ENCODE data around the gene CNTN4. TPM values are rescaled to one million over a fixed set of nuclear protein-coding genes. Genes with fewer than 3 reads are reported as not detected.

The CNTN4 gene
- polyA plus RNA-seq, 5 donors, result 7.1 to 12.3 (median 8.3) TPM

DNA sequence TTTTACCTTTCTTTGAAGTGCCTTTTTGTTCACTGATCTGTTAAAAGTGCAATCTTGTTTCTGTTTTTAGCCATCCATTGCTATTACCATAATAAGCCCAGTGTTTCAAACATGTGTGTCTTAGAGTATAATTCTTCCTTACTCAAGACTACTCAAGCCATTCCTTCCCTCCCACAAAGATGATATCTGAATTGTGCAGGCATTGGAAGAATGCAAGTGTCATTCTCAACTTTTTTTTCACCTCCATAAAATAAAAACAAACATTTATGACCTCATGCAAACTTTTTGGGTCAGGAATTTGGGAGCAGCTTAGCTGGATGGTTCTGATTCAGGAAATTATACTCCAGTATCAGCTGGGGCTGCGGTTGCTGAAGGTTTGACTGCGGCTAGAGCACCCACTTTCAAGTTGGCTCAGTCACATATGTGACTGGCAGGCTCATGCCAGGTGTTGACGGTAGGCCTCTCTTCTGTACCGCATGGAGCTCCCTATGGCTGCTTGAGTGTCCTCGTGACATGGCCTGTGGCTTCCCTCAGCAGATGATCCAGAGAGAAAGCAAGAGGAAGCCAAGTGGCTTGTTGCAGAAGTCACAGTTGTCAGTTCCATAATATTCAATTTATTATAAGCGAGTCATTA lies 490.8 kb downstream of the CNTN4 start:
- no peak for DNase-seq

DNA sequence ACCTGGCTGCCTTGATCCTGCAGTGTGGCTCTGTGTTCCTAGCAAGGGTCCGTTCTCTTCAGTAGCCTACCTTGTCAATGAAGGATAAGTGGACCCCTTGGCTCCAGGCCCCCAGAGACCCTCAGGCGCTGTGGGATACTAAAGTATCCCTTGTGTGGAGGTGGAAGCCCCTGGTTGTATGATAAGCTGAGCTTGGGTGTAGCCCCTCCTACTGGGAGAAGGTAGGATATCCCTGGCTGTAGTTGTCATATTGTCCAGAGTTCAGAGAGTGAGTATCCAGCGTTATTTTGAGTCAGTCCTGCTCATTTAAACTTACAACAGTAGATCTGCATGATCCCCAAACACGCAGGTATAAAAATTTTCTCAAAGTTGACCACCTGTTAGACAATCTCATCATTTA lies 496.8 kb downstream of the CNTN4 start:
- DNase-seq, result no peak

DNA sequence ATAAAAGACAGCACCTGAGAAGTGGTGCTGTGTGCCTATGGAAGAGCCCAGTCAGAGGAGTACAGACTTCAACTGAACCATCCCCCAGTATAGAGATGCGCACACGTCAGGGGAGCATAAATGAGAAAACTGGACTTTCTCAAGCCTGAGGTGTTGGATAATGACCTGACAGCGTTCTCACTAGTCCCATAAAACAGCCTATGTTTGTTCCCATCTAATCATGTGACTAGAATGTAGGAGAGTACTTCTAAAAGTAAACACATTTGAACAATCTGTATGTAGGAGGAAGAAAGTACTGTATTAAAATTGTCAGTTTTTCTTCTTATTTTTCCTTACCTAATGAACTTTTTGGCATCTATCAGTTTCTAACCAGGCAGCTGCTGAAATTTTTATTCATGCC lies 498.9 kb downstream of the CNTN4 start:
- DNase-seq, result no peak

DNA sequence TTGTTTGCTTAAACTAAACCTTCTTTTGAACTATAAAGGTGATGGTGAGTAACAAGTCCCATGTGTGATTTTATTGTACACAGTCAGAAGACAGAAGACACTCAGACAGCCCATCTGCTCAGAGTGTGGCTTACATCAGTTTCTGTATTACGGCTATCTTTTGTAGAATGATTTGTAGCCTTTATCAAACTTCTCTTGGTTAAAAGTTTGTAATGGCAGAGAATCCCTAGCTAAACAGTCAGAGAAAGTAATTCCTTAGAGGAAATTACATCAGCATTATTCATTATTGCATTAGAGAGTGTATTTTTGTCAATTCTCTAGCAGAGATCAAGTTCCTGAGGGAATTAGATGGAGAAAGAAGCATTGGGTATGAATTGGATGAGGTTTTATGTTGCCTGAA lies 500.8 kb downstream of the CNTN4 start:
- no peak for DNase-seq

DNA sequence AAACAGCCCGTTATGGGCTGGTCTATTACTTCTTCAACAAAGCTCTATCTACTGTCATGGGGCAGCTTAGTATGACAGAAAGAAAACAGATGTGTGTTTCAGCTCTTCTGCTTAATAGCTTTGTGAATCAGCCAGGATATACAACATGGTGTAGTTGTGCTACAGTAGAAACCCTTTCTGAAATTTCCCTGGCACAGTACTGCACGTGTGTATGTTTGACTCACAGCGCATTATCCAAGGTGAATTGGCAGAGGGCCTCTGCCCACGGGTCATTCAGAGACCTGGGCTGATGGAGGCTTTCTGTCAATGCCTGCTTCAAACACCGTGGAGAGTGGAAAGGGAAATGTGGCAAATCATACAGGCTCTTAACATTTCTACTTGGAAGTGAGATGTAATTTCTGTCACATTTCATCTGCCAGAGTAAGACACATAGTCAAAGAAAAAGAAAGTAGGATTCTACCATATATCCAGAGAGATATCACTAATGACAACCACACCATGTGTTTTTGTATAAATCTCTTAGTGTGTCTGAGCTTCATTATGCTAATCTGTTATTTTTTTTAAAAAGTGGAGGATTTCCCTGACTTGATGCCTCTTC lies 505.1 kb downstream of the CNTN4 start:
- DNase-seq, result no peak

DNA sequence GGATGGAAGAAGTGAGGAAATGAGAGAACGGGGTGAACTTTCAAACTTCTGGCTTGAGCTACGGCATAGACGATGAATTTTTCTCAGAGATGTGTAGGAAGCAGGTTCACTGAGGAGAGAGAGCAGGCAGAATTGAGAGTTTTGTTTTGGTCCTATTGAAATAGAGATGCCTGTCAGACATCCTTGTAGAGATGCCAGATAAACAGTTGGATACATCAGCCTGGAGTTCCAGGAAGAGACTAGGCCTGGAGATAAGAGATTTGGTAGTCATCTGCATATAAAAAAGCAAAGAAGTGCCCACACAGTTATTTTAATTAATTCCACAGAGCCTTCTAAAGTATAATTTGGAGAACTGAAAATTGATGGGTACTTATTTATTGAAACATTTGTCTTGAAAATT lies 515.9 kb downstream of the CNTN4 start:
- no peak for DNase-seq

DNA sequence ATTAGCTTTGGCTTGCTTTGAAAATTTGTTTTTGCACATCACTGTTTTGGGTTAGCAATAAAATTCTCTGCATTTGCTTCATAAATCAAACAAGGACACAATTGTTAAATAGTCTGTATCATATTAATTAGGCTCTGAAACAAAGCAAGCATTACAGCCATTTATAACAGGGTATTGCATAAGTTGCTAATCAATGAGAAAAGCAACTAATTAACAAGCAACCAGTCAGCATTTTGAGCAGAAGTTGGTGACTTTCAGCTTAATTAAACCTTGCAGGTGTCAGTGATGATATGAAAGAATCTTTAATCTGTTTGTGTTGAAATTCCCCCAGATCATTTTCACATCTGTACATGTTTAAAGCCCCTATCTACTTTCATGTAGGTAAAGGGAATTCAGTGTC lies 516.4 kb downstream of the CNTN4 start:
- no peak for DNase-seq

DNA sequence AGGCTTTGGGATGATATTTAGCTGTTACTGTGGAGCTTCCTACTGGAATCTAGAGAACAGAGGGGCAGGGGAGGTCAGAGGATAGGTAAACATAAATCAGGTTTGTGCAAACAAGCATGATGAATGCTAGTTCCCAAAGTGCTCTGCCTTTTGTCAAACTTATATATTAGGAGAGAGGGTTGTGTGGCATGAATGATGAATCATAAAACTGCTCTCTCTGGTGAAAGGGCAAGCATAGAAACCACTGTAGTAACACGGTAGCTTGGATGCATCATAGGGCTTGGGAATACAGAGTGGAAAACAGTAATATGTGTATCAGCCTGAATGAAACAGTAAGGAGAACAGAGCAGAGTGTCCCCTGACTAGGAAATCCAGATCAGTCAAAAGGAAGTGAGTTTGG lies 524.8 kb downstream of the CNTN4 start:
- no peak for DNase-seq

DNA sequence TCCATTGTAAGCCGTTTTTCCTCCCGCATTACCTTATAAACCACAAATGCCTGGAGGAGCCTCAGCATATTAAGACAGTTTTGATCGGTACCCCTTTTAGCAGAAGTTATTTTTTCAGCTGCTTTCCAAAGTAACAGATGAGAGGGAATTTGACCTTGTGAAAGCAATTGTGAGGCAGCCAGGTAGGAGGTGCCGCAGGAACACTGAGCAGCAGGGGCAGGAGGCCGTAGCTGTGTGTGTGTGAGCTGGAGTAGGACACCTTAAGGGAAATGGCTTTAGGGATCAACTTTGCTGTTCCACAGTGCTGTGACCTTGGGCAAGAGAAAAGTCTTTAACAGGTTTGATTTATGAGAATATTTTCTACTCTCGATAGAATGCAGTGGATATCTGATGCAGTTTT lies 529.5 kb downstream of the CNTN4 start:
- no peak for DNase-seq

DNA sequence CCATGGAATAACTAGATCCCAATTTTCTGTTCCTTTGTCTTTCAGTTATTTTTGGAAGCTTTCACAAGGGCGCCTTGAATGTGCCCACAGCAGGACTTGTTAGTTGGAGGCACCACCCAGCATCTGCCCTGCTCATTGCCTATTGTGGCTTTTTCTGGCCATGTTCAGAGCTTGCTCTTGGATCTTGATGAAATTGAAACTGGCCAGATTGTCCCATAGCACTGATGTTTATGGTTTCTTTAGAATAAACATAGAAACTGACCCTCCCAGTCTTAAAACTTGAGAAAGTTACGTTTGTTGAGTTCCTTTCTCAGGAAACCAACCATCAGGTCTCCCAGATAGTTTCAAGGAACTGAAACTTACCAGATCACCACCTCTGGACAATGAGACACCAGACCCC lies 536.8 kb downstream of the CNTN4 start:
- no peak for DNase-seq

DNA sequence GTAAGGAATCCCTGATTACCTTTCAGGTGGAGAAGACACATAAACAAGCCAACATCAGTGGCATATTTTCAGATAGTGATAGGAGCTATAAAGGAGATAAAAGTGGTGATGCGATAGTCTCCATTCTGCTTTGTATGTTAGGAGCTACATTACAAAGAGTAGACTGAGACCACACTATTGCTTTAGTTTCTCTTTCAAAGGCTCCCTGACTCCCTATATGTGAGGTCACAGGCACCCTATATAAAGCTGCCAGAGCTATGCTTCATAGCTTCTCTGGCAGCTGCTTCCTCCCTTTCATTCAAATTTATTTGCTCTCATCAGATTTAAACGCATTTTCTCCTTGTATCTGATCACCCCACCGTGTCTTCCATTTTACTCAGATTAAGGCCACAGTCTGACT lies 544.9 kb downstream of the CNTN4 start:
- no peak for DNase-seq

DNA sequence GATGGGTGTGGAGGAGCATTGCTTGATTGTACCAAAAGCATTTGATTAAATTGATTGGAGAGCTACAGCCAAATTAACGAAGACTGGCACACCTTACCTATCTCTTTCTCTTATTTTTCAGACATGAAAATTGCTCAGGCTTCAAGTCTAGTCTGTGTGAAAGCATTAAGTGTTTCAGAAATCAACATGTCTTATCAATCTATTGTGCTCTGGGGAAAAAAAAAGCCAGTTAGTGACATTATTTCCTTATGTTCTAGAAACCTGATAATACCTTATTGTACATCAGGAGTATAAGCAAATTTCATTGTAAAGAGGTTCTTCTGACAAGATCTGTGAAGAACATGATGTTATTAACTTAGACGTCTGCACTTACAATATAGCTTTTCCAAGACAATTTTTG lies 546.3 kb downstream of the CNTN4 start:
- no peak for DNase-seq

DNA sequence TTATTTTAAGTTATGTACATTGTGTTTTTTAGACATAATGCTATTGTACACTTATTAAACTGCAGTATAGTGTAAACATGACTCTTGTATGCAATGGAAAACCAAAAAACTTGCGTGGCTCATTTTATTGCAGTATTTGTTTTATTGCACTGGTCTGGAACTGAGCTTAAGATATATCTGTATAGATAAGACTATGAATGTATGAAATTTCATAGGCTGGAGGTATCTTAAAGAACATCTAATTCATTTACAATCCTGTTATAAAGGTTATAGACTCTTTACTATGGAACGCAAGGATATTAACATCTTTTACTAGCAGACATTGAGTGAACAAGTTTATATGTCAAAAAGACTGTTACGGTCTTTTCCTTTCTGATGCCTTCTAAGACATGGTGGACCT lies 552.1 kb downstream of the CNTN4 start:
- no peak for DNase-seq

DNA sequence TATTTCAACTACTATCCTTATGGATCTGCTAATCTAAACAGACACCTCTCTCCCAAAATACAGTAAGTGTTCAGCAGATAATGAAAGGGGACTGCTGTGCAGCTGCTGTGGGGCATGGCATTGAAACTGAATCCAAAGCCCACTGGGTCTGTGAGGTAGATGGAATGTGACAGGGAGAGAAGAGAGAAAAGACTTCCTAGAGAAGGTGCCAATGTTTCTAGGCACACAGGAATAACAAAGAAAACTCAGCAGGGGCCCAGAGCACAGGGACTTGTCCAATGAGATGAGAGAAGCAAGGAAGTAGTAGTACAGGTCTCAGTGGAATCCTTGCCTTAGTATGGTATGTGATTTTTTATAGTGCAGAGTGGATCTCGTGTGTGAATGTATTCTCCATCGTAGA lies 553.7 kb downstream of the CNTN4 start:
- no peak for DNase-seq

DNA sequence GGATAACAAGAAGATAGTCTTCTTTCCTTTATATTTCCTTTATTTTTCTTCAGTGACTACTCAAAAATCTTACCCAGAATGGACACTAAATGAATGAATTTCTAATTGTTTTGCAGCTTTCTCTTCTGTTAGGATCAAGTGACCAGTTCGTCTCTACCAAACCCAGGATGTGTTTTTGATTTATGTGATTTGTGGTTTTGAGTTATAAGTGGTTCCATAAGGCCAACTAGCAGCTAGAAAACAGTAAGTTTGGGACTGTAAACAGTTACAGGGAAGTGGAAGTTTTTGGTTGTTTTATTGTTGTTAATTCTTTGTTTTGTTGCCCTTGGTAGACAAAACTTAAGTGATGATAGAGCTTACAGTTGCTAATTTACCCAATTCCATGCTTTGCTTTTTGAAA lies 555.0 kb downstream of the CNTN4 start:
- DNase-seq, result no peak

DNA sequence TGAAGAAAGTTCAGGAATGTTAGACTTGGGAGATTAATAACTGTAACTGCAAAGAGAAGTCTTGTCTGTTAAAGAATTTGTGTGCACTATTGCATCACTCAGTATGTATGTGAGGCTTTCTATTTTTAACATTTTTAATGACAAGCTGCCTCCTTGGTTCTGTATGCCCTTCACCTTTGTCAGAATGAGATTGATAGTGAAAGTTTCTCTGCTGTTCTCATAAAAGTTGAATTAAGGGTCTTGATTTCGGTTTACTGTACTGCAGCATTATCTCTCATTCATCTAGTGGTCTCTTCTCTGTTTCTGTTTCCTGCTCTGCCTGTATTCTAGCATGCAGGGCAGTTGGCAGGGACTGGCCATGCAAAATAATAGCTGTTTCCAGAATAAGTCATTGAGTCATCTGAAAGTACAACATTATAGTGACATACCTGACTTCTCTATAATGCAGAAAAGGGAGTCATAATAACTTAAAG lies 556.6 kb downstream of the CNTN4 start:
- no peak for DNase-seq

DNA sequence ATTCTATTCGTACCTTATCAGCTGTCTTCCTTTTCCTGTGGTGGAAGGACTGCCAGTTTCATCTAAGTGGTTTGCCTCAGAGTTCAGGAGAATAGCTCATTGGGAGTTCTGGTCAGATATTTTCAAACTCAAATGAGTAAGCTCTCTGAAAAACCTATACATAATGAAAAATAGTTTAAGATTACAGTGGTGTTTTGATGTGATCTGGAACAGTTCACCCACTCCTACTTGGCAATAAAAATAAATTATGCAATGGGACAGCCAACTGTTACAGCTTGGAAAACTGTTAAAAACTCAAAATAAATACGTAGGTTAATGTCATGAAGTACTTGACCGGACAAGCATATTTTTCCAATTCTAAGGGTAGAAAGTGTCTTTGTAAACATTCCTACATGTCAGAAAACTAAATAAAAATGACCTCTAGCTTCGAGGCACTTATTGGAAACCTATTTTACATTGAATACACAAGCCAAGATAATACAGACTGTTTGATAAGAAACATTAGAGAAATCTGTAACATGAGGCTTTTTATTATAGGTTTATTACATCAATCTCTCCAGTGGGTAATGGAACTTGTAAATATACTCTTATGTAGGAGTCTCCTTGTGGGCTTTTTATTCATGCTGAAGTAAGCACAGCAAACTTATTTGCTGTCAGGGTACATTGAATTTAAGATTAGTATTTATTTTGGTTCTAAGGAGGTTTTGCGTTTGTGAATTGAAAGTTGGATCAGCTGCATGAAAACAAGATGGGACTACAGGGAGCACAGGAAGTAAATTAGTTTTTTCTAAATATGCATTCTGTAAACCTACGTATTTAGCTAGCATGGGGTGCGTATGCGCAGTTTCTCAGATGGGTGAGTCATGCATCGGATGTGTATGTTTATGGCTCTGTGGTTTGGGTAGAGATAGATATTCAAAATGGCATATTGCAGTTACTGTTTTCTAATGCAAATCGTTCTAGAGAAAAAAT lies 558.4 kb downstream of the CNTN4 start:
- DNase-seq, result peak in 1 of 2 donors; percentile 4

DNA sequence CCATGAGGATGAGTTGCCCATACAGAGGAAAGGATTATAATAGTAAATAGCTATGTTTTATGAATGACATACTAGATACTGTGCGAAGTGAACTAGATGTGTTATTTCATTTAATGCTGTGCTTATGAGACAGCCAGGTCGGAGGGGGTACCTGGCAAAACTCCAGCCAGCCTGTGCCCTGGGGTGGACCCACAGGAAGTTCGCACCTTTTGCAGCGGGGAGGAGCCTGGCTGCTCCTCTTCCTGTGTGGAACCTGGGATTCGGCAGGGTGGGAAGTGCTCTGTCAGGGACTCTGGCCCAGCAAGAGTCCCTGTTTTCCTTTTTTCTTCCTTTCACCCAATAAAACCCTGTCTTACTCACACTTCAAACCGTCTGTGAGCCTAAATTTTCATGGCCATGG lies 559.3 kb downstream of the CNTN4 start:
- DNase-seq, result no peak

DNA sequence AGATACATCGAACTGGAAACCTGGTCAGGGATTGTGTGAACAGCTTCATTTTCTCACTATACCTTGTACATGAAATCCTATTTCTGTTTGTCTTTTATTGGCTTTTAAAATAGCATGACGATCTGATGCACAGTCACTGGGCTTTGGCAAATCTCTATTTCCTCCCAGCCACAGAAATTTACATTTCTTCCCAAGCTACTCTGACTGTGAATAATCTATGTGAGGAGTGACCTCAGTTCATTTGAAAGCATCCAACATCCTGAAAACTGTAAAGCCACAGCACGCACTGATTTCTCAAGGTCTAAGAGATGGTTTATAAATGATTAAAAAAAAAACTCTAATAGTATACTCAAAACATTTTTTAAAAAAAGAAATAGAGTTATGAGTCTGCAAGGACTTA lies 561.2 kb downstream of the CNTN4 start:
- DNase-seq, result no peak

DNA sequence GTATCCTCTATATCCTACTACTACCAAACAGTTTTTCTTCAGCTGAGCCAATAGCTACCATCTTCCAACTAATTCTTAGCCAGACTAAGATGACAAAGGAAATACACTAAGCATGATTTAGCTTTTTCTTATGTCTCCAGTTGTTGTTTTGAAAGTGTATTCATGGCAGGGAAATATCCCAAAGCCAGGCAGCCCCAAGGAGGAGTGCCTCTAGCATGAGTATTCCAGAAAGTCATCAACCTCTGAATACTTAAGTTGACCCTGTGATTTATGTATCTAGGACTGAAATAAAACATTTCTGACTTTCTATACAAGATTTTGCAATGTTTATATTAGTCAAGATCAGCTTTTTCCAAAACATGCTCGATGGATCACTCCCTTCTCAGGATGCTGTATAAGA lies 562.4 kb downstream of the CNTN4 start:
- no peak for DNase-seq

DNA sequence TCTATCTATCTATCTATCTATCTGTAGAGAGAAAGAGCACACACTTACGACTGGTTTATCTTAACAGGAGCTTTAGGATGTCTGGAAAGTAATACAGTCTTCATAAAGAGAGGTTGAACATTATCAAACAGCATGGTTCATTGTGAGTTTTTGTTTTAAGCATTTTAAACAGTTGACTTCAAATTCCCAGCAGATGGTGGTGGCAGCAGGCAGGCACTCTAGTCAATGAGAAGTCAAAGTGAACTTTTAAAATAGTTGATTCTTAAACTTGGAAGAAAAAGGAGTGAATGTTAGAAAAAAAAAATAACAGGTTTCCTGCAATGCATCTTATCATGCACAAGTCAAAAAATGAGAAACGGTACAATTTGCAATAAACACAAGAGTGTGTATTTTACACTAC lies 578.8 kb downstream of the CNTN4 start:
- DNase-seq, result no peak

DNA sequence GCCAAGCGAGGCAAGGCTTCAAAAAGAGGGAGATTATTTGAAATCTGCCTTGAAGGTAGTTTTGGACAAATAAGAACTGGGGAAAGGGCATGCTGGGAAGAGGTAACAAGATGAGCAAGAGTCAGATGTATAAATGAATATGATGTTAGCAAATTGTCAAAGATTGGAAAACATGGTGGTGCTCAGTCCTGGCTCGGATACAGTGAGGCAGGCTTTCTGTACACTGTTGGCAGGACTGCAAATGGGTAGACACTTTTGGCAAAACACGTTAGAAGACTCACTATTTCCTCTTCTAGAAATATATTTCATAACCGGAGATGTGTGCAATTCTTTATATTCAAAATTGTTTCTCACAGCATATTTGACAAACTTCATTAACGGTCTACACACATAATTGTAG lies 581.6 kb downstream of the CNTN4 start:
- no peak for DNase-seq

DNA sequence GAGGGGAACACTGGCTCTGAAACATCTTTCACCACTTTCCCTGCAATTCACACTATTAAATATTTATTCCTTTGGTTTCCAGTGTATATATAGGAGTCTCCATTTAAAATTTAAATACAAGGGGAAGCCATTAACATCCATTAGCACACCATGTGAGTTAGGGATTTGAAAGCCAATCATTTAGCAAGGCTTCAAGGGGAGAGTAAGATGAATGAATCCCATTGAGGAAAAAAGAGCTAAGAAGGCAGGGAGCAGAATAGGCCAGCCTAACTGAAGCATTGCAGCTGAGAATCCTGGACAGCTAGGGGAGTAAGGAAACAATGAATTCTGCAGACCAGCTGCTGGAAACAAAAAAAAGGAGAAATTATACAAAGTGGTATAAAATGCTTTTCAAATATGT lies 585.4 kb downstream of the CNTN4 start:
- DNase-seq, result no peak

All from right lung (tissue), 5 donors.